IMR-90 (cell line): Measurements from ENCODE around the gene PRUNE2. TPM values are rescaled to one million over a fixed set of nuclear protein-coding genes. Genes with fewer than 3 reads are reported as not detected.

Source experiments
- ATAC-seq: fragments of 200-7000 bp; cut with Tn5 transposase; 2 replicates; pipeline ENCODE4 v1.9.1; 2020; ENCODE audit warnings: low read depth, mild to moderate bottlenecking, moderate library complexity
- BruUV-seq: library from RNA; stranded (reverse); fragments of 400-500 nt; replicated peaks from 2 replicates; lab custom pipeline; 2021; lab: Mats Ljungman, UMichigan
- CTCF ChIA-PET: fragments of 300-600 bp; formaldehyde crosslinking; extraction: SDS; loops from one replicate; lab custom pipeline; 2021; ENCODE audit warnings: antibody characterized with exemption; lab: Yijun Ruan, JAX
- POLR2A ChIA-PET: fragments of 300-600 bp; sonication (Branson Sonifier 250); formaldehyde crosslinking; loops from one replicate; lab custom pipeline; 2022; ENCODE audit warnings: antibody characterized with exemption; ENCODE audit not compliant: unreplicated experiment; lab: Charles Lee
- DNase-seq: peaks from one replicate; pipeline ENCODE4 v3.0.0; 2013
- H2AFZ ChIP-seq: replicated peaks from 2 replicates; pipeline ENCODE3; 2013; ENCODE audit warnings: low read length, mild to moderate bottlenecking; ENCODE audit not compliant: poor library complexity
- H2AK5ac ChIP-seq: 2 replicates; pipeline ENCODE4 v1.6.1; 2013; ENCODE audit warnings: low read depth, low read length, inconsistent platforms
- H2AK9ac ChIP-seq: replicated peaks from 2 replicates; pipeline ENCODE3; 2013; ENCODE audit warnings: mild to moderate bottlenecking, low read depth, low read length, moderate library complexity; ENCODE audit not compliant: poor library complexity
- H2BK120ac ChIP-seq: 2 replicates; pipeline ENCODE4 v1.6.1; 2013; ENCODE audit warnings: low read depth, low read length, inconsistent platforms
- H2BK15ac ChIP-seq: 3 replicates; pipeline ENCODE4 v1.6.1; 2013; ENCODE audit warnings: low read depth, low read length, inconsistent platforms
- H2BK20ac ChIP-seq: 2 replicates; pipeline ENCODE4 v1.6.1; 2013; ENCODE audit warnings: low read depth, mild to moderate bottlenecking, inconsistent platforms, low read length, moderate library complexity
- H2BK5ac ChIP-seq: 2 replicates; pipeline ENCODE4 v1.6.1; 2013; ENCODE audit warnings: mild to moderate bottlenecking, low read depth, low read length, inconsistent platforms; ENCODE audit not compliant: poor library complexity, severe bottlenecking
- H3K14ac ChIP-seq: replicated peaks from 2 replicates; pipeline ENCODE4 v1.6.1; 2013; ENCODE audit warnings: low read depth, low read length, inconsistent platforms
- H3K18ac ChIP-seq: 2 replicates; pipeline ENCODE4 v1.6.1; 2013; ENCODE audit warnings: low read depth, low read length, control low read depth
- H3K23ac ChIP-seq: 2 replicates; pipeline ENCODE4 v1.6.1; 2013; ENCODE audit warnings: low read depth, low read length, inconsistent platforms
- H3K27ac ChIP-seq: 2 replicates; pipeline ENCODE4 v1.5.1; 2013; ENCODE audit warnings: mild to moderate bottlenecking, control low read depth, low read length; ENCODE audit not compliant: insufficient read depth
- H3K27me3 ChIP-seq: 2 replicates; pipeline ENCODE4 v1.6.1; 2013; ENCODE audit warnings: low read length; ENCODE audit not compliant: control insufficient read depth, insufficient read depth
- H3K36me3 ChIP-seq: 2 replicates; pipeline ENCODE4 v1.6.1; 2013; ENCODE audit warnings: low read length, mixed read lengths; ENCODE audit not compliant: control insufficient read depth, insufficient read depth
- H3K4ac ChIP-seq: 2 replicates; pipeline ENCODE4 v1.6.1; 2013; ENCODE audit warnings: low read depth, low read length, inconsistent platforms
- H3K4me1 ChIP-seq: 2 replicates; pipeline ENCODE4 v1.6.1; 2013; ENCODE audit warnings: low read length, mixed read lengths; ENCODE audit not compliant: control insufficient read depth, insufficient read depth
- H3K4me2 ChIP-seq: 2 replicates; pipeline ENCODE4 v1.6.1; 2013; ENCODE audit warnings: low read depth, mild to moderate bottlenecking, control low read depth, low read length, moderate library complexity
- H3K4me3 ChIP-seq: 2 replicates; pipeline ENCODE4 v1.5.1; 2013; ENCODE audit warnings: low read depth, mild to moderate bottlenecking, control low read depth, low read length, moderate library complexity; ENCODE audit not compliant: insufficient read depth
- H3K56ac ChIP-seq: 2 replicates; pipeline ENCODE4 v1.6.1; 2013; ENCODE audit warnings: low read length, inconsistent platforms; ENCODE audit not compliant: insufficient read depth; ENCODE audit errors: extremely low read depth
- H3K79me1 ChIP-seq, 2 experiments: 2 replicates each; pipeline ENCODE4 v1.6.1; 2013; ENCODE audit warnings: low read length in 2 of 2, inconsistent platforms in 1 of 2, low read depth in 1 of 2
- H3K9ac ChIP-seq: 2 replicates; pipeline ENCODE4 v1.6.1; 2013; ENCODE audit warnings: low read depth, low read length, control low read depth
- H3K9me1 ChIP-seq: 2 replicates; pipeline ENCODE4 v1.6.1; 2013; ENCODE audit warnings: low read length, inconsistent platforms; ENCODE audit not compliant: insufficient read depth
- H3K9me3 ChIP-seq: 2 replicates; pipeline ENCODE4 v1.6.1; 2013; ENCODE audit warnings: low read length; ENCODE audit not compliant: control insufficient read depth, insufficient read depth
- H4K20me1 ChIP-seq: 2 replicates; pipeline ENCODE4 v1.6.1; 2013; ENCODE audit warnings: low read length, inconsistent platforms; ENCODE audit not compliant: insufficient read depth
- H4K5ac ChIP-seq: 2 replicates; pipeline ENCODE4 v1.6.1; 2013; ENCODE audit warnings: mild to moderate bottlenecking, low read depth, low read length, control low read depth
- H4K8ac ChIP-seq, 2 experiments: 2 replicates each; pipeline ENCODE4 v1.6.1; 2013; ENCODE audit warnings: low read depth in 2 of 2, low read length in 2 of 2, control low read depth in 1 of 2, inconsistent platforms in 1 of 2
- H4K91ac ChIP-seq: 2 replicates; pipeline ENCODE4 v1.6.1; 2013; ENCODE audit warnings: low read depth, low read length, inconsistent platforms; ENCODE audit not compliant: insufficient read depth
- BHLHE40 ChIP-seq: fragments of 150-350 bp; IDR thresholded peaks from 2 replicates; pipeline ENCODE4 v1.6.1; 2016; ENCODE audit warnings: mild to moderate bottlenecking, low read depth, low read length
- CEBPB ChIP-seq: IDR thresholded peaks from 2 replicates; pipeline ENCODE4 v1.6.1; 2012; ENCODE audit warnings: low read depth, low read length, improper control_type of control experiment
- FOS ChIP-seq: fragments of 150-350 bp; IDR thresholded peaks from 2 replicates; pipeline ENCODE4 v1.6.1; 2016; ENCODE audit warnings: low read depth, low read length
- MAFK ChIP-seq: IDR thresholded peaks from 2 replicates; pipeline ENCODE4 v1.6.1; 2012; ENCODE audit warnings: low read depth, low read length, improper control_type of control experiment
- MAZ ChIP-seq: IDR thresholded peaks from 2 replicates; pipeline ENCODE4 v1.6.1; 2012; ENCODE audit warnings: low read depth, mild to moderate bottlenecking, low read length, improper control_type of control experiment, moderate library complexity, borderline replicate concordance
- POLR2A ChIP-seq: IDR thresholded peaks from 2 replicates; pipeline ENCODE4 v1.6.1; 2012; ENCODE audit warnings: mild to moderate bottlenecking, low read depth, low read length
- RCOR1 ChIP-seq: IDR thresholded peaks from 2 replicates; pipeline ENCODE4 v1.6.1; 2012; ENCODE audit warnings: mild to moderate bottlenecking, low read length, improper control_type of control experiment; ENCODE audit not compliant: insufficient replicate concordance
- WGBS, 2 experiments: methylation state at CpG; one replicate each; pipeline versions ENCODE4 v1.1.5 to v1.1.7; 2013; ENCODE audit warnings: missing lambda C conversion rate in 2 of 2; ENCODE audit not compliant: insufficient read length in 1 of 2; ENCODE audit errors: extremely low coverage in 2 of 2; 5-methylcytosine and 5-hydroxymethylcytosine counted together
- dilution Hi-C: fragments of 300-500 bp; cut with HindIII; formaldehyde crosslinking; loops from one replicate; pipeline ENCODE4 v1.14.3; 2018; ENCODE audit warnings: low sequenced_read_pairs; ENCODE audit not compliant: unreplicated experiment
- in situ Hi-C: fragments of 300-500 bp; cut with MboI; formaldehyde crosslinking; loops from 3 replicates; pipeline ENCODE4 v1.14.3; 2019; ENCODE audit warnings: low sequenced_read_pairs, inconsistent platforms, mixed read lengths
- intact Hi-C: fragments of 100-400 bp; cut with micrococcal nuclease; formaldehyde crosslinking; loops from 2 replicates; pipeline ENCODE4 v1.10.0; 2022
- polyA plus RNA-seq, 3 experiments: library from polyadenylated mRNA; depleted of rRNA; stranded (reverse); fragments of >200 nt; gene quantifications; 2 replicates each; pipeline ENCODE4 v1.2.3, GENCODE V29; 2012; ENCODE audit warnings: low replicate concordance in 1 of 3
- total RNA-seq: library from RNA; depleted of rRNA; stranded (reverse); fragments of >200 nt; gene quantifications from 2 replicates; pipeline ENCODE4 v1.2.3, GENCODE V29; 2012
- TF ChIP-seq, protein P1 (sequence below): fragments of 150-350 bp; IDR thresholded peaks from 2 replicates; pipeline ENCODE4 v1.6.1; 2016; ENCODE audit warnings: low read depth, mild to moderate bottlenecking, low read length, moderate library complexity, borderline replicate concordance
- TF ChIP-seq, protein P2 (sequence below): conservative IDR thresholded peaks from 2 replicates; pipeline ENCODE4 v1.5.1; 2012; ENCODE audit warnings: mild to moderate bottlenecking, low read depth, low read length, improper control_type of control experiment

Gene PRUNE2
- total and polyA plus RNA-seq, 2 of the 4 experiments (the other 2 are of a cell fraction): 0.70 to 1.6 TPM

DNA sequence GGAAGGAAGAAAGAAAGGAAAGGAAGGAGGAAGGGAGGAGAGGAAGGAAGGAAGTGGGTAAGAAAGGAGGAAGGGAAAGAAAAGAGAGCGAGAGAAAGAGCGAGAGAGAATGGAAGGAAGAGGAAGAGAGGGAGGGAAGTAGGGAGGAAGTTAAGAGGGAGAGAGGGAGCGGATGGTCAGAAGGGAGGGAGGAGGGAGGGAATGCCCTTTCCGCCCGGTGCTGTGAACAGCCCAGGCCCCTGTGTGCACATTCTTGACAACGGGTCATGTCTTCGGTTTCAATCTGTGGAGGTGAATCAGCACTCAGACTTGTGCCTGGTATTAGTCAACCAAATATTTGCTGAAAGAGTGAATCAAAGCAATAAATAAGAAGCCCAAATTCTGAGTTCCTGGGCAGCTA, 39.2 kb downstream of the PRUNE2 start:
- intact Hi-C loops (loop anchor here (1.0 to 2.0 kb wide), 2 partner anchors 32 to 48 kb away; no protein-coding TSS in a partner anchor), dilution Hi-C loops (no loop called here), in situ Hi-C loops (no loop called here)
- WGBS, 2 experiments: 29 to 100% methylated on average over 2 to 6 of the region's 7 CpGs
- Histone ChIP-seq H2BK120ac (peak overlapping the region; percentile 98), H3K79me1 (no peaks in the 10 kb centered on the region), H3K9me1 (0 out of 2 replicates have a peak, but pooled peaks cover 2% of the 10 kb centered on the region), H2AFZ (peak overlapping the region; percentile 81), H2AK9ac (peak overlapping the region; percentile 31), H3K9ac (no peak overlapping the region), H4K5ac (peak overlapping the region; percentile 74), H3K56ac (peak overlapping the region; percentile 39; the same call in 1 of the 2 replicates), H2AK5ac (peak overlapping the region; percentile 61; the same call in 1 of the 2 replicates), H3K4ac (peak overlapping the region; percentile 74), H3K36me3 (no peaks in the 10 kb centered on the region), H2BK20ac (peak overlapping the region; percentile 97), H3K27me3 (no peaks in the 10 kb centered on the region), H3K23ac (peak overlapping the region; percentile 68; the same call in 1 of the 2 replicates), H2BK15ac (peak overlapping the region; percentile 92; the same call in 2 of the 3 replicates), H2BK5ac (peak overlapping the region; percentile 93), H3K4me2 (peak overlapping the region; percentile 21; the same call in 1 of the 2 replicates), H3K27ac (peak overlapping the region; percentile 73), H3K9me3 (no peaks in the 10 kb centered on the region), H4K20me1 (no peaks in the 10 kb centered on the region), H3K14ac (peak overlapping the region; percentile 89), H4K8ac (peak overlapping the region; percentile 57 to 90), H3K4me1 (peaks cover 9% of the 10 kb centered on the region), H3K4me3 (no peak overlapping the region), H3K18ac (peak overlapping the region; percentile 77), H4K91ac (peak overlapping the region; percentile 93)
- CTCF ChIA-PET: interaction anchor here (0.6 kb wide), 1 partner anchor 20 kb away, joined by 3 read pairs; no protein-coding TSS in a partner anchor
- DNase-seq: peak; percentile 95
- peak; percentile 75 for TF ChIP-seq FOS
- TF ChIP-seq POLR2A: no peak
- TF ChIP-seq CEBPB: peak; percentile 66; the same call in 1 of the 2 replicates
- TF ChIP-seq, protein P1, sequence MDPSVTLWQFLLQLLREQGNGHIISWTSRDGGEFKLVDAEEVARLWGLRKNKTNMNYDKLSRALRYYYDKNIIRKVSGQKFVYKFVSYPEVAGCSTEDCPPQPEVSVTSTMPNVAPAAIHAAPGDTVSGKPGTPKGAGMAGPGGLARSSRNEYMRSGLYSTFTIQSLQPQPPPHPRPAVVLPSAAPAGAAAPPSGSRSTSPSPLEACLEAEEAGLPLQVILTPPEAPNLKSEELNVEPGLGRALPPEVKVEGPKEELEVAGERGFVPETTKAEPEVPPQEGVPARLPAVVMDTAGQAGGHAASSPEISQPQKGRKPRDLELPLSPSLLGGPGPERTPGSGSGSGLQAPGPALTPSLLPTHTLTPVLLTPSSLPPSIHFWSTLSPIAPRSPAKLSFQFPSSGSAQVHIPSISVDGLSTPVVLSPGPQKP: no peak
- TF ChIP-seq RCOR1: no peak
- TF ChIP-seq, protein P2, sequence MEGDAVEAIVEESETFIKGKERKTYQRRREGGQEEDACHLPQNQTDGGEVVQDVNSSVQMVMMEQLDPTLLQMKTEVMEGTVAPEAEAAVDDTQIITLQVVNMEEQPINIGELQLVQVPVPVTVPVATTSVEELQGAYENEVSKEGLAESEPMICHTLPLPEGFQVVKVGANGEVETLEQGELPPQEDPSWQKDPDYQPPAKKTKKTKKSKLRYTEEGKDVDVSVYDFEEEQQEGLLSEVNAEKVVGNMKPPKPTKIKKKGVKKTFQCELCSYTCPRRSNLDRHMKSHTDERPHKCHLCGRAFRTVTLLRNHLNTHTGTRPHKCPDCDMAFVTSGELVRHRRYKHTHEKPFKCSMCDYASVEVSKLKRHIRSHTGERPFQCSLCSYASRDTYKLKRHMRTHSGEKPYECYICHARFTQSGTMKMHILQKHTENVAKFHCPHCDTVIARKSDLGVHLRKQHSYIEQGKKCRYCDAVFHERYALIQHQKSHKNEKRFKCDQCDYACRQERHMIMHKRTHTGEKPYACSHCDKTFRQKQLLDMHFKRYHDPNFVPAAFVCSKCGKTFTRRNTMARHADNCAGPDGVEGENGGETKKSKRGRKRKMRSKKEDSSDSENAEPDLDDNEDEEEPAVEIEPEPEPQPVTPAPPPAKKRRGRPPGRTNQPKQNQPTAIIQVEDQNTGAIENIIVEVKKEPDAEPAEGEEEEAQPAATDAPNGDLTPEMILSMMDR: no peak
- TF ChIP-seq MAZ: peak; percentile 70; the same call in 1 of the 2 replicates
- peak; percentile 57 for TF ChIP-seq MAFK
- TF ChIP-seq BHLHE40: peak; percentile 71
- ATAC-seq: peak; percentile 98
- POLR2A ChIA-PET: interaction anchor here (0.9 kb wide), 1 partner anchor 17 kb away, joined by 3 read pairs; no protein-coding TSS in a partner anchor
- no TSS peak for BruUV-seq
